Measurements from ENCODE around the gene CRELD2.

GRCh38 chr22:49957826-49958365 is 39.5 kb downstream of the CRELD2 start:
- TF ChIP-seq CTCF (optimal IDR thresholded peaks at IDR 0.05 in 1 of 3, IDR thresholded peaks at IDR 0.05 in 1 of 3, conservative IDR thresholded peaks at IDR 0.05 in 1 of 3; ENCODE audit: extremely low read depth in 1 of 3, insufficient read depth in 2 of 3, low read length in 3 of 3) (no peak), EZH2 (IDR thresholded peaks at IDR 0.05; ENCODE audit: low read length) (no peak)
